GM12872 (cell line): ENCODE data around the gene AP3B1.

Source experiments
- TF ChIP-seq, protein P1 (sequence below): IDR thresholded peaks from 3 replicates; pipeline ENCODE4 v1.5.1; 2011; ENCODE audit warnings: low read depth, mild to moderate bottlenecking, low read length, moderate library complexity; ENCODE audit not compliant: insufficient read depth

The AP3B1 gene

DNA sequence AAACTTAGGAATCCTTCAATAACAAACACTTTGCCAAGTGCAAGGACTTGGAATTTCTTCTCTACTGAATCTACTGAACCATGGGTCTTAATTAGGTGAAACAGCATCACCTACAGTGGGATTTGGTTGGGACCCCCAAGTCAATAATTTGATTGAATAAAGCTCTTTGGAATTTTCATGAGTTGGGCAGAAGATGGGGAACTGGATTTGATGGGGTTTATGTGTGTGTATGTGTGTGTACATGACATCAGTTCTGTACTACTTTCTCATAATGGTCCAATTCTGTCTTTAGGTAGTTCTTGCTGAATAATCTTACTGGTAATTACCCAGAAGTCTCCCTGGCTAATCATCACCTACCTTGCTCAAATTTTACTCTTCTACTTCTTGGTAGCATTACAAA lies 319.9 kb downstream of the AP3B1 start:
- TF ChIP-seq, protein P1, sequence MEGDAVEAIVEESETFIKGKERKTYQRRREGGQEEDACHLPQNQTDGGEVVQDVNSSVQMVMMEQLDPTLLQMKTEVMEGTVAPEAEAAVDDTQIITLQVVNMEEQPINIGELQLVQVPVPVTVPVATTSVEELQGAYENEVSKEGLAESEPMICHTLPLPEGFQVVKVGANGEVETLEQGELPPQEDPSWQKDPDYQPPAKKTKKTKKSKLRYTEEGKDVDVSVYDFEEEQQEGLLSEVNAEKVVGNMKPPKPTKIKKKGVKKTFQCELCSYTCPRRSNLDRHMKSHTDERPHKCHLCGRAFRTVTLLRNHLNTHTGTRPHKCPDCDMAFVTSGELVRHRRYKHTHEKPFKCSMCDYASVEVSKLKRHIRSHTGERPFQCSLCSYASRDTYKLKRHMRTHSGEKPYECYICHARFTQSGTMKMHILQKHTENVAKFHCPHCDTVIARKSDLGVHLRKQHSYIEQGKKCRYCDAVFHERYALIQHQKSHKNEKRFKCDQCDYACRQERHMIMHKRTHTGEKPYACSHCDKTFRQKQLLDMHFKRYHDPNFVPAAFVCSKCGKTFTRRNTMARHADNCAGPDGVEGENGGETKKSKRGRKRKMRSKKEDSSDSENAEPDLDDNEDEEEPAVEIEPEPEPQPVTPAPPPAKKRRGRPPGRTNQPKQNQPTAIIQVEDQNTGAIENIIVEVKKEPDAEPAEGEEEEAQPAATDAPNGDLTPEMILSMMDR = no peak

GRCh38 chr5:77973253-77973609 lies 321.3 kb downstream of the AP3B1 start:
- TF ChIP-seq, protein P1 = no peak

DNA sequence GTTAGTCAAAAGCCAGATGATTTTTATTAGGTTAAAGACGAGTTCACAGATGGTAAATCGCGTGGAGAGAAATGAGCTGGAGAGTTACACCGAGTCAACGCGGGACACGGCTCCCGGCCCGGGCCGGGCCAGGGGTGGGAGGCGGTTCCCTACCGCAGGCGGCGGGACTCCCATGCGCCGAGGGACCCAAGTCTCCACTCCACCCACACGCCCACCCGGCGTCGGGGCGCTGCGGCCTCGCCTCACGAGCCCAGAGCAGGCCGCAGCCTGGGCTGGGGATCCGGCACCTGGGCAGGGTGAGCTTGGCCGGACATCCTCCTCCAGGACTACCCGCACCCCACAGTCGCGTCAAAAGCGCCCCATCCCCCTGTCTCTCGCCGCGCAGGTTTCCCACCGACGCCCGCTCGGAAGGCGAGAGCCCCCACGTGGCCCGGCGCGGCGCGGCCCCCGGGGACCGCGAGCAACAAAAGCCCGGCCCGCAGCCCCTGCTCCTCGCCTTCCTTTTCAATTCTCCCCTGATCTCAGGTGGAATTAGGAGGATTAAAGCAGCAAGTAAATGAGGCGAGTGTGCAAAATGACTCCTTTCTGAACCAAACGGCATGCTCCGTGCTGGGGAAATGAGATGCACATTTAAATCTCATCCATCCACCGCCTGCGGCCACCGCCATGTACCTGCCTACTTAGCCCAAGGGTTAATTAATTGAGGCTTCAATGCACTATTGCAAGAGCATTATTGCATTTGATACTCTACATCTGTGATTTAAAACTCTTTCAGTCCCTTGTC lies 321.8 kb downstream of the AP3B1 start:
- TF ChIP-seq, protein P1 = peak; percentile 39; the same call in 1 of the 3 replicates

- TF ChIP-seq, protein P1 = no peak
Observed at GRCh38 chr5:77971776-77972468, 322.6 kb downstream of the AP3B1 start.

- TF ChIP-seq, protein P1 = no peak
Observed at GRCh38 chr5:77970891-77971290, 323.6 kb downstream of the AP3B1 start.

DNA sequence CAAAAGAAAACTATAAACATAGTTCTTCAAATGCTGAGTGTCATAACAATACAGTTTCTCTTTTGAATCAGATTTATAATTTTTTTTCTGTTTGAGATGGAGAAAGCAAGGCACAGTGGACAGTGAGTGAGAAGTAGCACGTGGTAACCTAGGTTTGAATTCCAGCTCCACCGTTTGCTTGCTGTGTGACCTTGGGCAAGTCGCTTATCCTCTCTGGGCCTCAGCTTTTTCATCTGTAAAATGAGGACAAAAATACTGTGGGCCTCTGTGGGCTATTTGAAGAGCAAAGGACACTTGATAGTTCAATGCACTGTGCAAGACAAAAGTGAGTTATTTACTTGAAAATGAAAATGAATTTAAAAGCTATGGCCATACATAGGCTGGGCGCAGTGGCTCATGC lies 330.7 kb downstream of the AP3B1 start:
- TF ChIP-seq, protein P1 = no peak

GRCh38 chr5:77960863-77961396 lies 333.6 kb downstream of the AP3B1 start:
- TF ChIP-seq, protein P1 = no peak
